Transverse colon (tissue), 4 donors: ENCODE measurements around the gene FOXP1.

Experiments
- CTCF ChIP-seq, 5 experiments: fragments of 200-600 bp in 3 of 5; fragments of 450-650 bp in 2 of 5; sonication (generic) in 3 of 5; IDR thresholded peaks; 1 replicate in 2 of 5; 2 replicates in 3 of 5; pipeline ENCODE4 v1.5.1; 2016 to 2017; ENCODE audit warnings: antibody characterized with exemption in 5 of 5, inconsistent platforms in 3 of 5, mild to moderate bottlenecking in 2 of 5, moderate library complexity in 1 of 5
- EP300 ChIP-seq: sonication (generic); formaldehyde crosslinking; IDR thresholded peaks from one replicate; pipeline ENCODE4 v1.6.1; 2017; ENCODE audit warnings: antibody characterized with exemption, low read depth
- POLR2A ChIP-seq: fragments of 450-650 bp; IDR thresholded peaks from one replicate; pipeline ENCODE4 v1.6.1; 2016; ENCODE audit warnings: antibody characterized with exemption, mild to moderate bottlenecking, moderate library complexity
- POLR2AphosphoS5 ChIP-seq, 3 donors: sonication (generic); formaldehyde crosslinking; IDR thresholded peaks; one replicate each; pipeline ENCODE4 v1.6.1; 2016; ENCODE audit warnings: antibody characterized with exemption in 3 of 3

- TF ChIP-seq POLR2AphosphoS5 (IDR thresholded peaks at IDR 0.05) (no peak), CTCF (IDR thresholded peaks at IDR 0.05) (no peak), POLR2A (no peak), EP300 (no peak)
Observed at GRCh38 chr3:71101626-71102025, 481.9 kb downstream of the FOXP1 start.
